ENCODE data around the gene AKT1S1.

DNA sequence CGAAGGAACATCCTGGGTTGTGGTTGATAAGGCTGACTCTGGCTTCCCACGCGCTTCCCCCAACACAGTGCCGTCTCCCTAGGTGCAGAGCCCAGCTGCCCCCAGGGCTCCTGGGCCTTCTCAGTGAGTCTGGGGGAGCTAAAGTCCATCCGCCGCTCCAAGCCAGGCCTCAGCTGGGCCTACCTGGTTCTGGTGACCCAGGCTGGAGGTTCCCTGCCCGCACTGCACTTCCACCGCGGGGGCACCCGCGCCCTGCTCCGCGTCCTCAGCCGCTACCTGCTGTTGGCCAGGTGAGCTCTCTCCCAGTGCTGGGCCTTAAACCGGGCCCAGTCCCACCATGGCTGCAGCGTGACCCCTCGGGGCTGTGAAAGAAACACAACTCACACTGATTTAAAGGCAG is 4.0 kb upstream of the AKT1S1 start:
- TF ChIP-seq CTCF (IDR thresholded peaks at IDR 0.05) (no peak), EZH2phosphoT487 (IDR thresholded peaks at IDR 0.05) (no peak), EZH2 (IDR thresholded peaks at IDR 0.05) (no peak)

Measured in neural progenitor cell (in vitro differentiated cells).